T-helper 1 cell treated with Interleukin-12 subunit alpha and Interleukin-12 subunit beta and Interleukin-4 antibody, amounts not matched to agents 30 ng/mL and 1 ng/mL, for 36 hours (primary cell): Measurements from ENCODE around the gene OSBPL3. TPM values are rescaled to one million over a fixed set of nuclear protein-coding genes. Genes with fewer than 3 reads are reported as not detected.

Experiments
- intact Hi-C: fragments of 100-400 bp; cut with micrococcal nuclease; formaldehyde crosslinking; loops from one replicate; pipeline ENCODE4 v1.15.1; 2024
- total RNA-seq: library from RNA; stranded (reverse); gene quantifications from 2 replicates; pipeline ENCODE4 v1.2.3, GENCODE V29; 2022

The OSBPL3 gene
- total RNA-seq, 1 donor from 2014 or later, result 74.0 TPM

DNA sequence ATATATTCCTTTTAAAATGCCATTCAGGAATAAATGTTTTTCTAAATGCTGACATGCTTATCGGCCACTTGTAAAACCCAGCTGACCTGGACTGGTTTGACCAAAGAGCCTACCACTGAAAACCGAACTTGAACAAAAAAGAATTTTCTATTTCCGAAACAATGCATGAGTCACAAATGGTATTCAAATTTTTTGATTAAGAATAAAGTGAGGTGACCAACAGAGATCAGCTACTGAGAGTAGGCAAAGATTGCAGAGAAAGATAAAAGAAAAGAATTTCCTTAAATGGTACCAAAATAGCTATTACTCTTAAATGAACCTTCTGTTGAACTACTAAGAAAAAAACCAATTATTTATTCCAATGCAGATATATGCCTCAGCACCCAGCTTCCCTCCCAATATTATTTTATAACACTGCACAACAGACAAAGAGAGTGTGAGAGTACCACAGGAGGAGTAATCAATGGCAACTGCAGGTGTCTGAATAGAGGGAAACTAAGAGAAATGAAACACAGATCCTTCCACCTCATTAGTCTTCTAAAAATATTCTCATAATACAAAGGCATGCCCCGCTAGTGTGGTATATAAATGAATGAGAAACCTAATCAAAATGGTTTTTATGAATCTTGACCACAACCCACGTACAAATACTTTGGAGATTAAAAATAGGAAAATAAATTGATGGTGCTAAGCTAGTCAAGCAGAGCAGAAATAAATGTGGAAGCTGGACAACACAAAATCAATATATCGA lies 20.1 kb downstream of the OSBPL3 start:
- intact Hi-C loops, result no loop called here

DNA sequence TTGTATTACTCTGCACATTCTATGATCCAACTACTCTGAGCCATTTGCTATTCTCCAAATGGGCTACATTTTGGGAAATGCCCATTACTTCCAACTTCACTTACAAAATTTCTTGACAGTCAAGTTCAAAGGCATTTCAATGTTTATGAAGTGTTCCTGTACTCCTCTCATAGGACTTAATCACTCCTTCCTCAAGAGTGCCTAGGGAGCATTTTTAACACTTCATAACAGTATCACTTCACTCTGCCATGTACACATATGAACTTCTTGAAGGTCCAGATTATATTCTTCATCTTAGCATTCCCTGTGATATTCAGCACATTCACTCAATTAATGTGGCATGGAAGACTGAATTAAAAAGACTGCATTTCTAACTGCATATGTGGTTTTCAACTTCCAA lies 21.6 kb downstream of the OSBPL3 start:
- intact Hi-C loops, result no loop called here

DNA sequence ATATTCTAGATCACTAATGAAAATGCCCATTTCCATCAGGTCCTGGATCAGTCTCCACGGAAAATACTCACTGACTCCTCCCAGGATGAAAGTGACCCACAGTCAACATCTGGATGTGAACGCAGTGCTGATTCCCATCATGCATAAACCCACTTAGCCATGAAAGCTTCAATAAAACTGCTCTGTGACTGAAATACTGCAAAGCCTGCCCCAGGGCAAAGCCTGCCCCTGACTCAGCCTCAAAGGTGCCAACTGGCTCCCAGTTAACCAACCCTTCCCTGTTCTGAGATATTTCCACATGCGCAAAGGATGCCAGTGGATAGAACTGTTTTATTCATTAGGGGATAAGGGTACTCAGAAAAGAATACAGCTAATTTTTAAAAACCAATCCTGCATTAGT lies 24.0 kb downstream of the OSBPL3 start:
- intact Hi-C loops, result no loop called here

DNA sequence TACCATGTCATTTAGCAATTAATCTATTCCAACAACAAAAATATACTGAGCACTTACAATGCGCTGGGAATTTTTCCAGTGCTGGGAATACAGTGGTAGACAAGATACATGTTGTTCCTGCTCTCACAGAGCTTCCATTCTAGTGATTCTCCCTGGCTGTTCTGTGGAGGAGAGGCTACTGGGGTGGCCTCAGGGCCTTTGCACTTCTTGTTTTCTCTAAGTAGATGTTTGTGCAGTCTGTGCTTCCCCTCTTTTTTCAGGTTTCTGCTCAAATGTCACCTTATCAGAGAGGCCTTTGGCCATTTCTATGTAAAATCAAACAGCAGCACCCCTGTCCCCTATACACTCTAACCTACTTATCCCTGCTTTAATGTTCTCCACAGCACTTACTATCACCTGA lies 24.7 kb downstream of the OSBPL3 start:
- intact Hi-C loops, result no loop called here

DNA sequence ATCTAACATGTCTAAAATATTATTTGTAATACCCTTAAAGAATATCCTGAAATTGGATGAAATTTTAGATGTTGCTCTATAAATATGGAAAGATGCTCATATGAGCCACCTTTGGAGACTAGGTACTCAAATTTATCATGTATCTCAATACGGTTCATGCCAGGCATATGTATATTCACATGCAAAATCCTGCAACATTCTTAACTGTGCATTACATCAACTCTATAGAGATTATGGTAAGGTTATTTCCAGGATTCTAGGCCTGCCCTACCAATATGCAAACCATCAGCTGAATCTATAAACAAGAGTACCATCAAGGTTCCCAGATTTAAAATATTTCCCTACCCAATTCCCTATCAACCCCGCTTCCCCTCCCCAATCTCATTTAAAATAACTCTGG lies 27.5 kb downstream of the OSBPL3 start:
- intact Hi-C loops, result no loop called here

DNA sequence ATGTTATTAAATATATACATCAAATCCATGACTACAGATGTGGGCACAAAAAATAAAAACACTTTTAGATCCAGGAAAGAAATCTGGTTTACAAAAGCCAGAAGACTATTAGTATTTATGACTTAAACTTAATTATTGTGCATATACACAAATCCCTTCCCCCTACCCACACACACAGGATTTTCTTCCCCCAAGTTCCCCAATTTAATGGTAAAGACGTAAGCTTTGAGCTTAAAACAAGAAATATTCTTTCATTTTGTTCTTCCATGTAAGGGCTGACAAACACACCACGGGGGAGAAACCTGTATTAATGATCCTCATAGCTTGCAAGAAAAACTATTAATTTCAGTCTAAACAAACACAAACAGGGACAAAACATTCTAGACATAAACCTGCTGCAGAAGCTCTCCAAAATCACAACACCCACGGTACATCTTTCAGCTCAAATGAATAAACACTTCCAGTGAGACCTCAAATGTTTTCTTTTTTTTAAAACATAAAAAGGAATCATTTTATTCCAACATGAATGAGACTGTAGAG lies 28.5 kb downstream of the OSBPL3 start:
- intact Hi-C loops, result no loop called here

DNA sequence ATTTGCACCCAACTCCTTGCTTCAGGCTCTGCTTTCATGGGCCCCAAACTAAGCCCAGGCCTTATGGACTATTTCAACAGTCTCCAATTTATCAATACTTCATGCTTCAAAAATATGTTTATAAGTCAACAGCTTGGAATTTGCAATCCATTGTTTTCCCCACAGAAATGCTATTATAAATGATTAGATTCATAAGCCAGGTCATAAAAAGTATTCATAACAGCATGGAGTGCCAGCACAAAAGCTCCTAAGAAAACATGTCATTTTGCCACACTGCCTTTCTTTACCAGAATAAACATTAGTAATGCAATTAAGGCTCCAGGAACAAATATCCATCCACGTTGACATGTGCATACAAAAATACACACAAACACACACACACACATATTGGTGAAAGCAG lies 30.1 kb downstream of the OSBPL3 start:
- intact Hi-C loops, result no loop called here

DNA sequence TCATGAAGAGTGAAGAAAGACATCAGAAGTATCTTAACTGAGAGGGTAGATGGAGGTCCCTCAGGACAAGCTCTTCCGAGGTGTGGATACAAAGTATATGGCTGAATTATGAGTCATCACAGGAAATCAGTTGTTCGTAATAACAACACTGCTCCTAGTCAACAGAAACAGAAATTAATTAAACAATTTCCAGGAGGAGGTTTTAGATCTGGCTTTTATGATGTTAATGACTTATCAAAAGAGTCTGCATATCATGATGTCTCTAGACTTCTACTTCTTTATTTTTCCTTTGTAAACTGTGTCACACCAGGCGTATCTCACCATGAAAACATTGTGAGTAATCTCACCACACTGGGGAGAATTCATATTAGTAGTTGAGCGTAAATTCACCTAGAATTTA lies 31.2 kb downstream of the OSBPL3 start:
- intact Hi-C loops, result no loop called here

DNA sequence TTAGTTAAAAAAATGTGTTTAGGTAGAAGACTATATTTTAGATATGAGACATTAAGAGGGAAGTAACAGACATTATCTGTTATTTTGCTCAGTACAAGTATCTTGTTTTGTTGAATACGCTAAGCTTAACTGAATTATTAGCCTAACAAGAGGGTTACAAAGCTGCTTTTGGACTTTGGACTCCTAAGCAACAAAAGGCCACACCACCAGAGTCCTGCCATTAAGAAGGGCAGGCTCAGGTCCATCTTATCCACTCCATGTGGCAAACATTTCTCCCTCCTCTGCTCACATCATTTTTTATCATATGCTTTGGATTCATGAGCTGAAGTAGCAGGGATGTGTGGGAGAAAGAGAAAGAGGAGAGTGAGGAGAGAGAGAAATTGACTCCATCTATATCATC lies 33.5 kb downstream of the OSBPL3 start:
- intact Hi-C loops, result no loop called here

DNA sequence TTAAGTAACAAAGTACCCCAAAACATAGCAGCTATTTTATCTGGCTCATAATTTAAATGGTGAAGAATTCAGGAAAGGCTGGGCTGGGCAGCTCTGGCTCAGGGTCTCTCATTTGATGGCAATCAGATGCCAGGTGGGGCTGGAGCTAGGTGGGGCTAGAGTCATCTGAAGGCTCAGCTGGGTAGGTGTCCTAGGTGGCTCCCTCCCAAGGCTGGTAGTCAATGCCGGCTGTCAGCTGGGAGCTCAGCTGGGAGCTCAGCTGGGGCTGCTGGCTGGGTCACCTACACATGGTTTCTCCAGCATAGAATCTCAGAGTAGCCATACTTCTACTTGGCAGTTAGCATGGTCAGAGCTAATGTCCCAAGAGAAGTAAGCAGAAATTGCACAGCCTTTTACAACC lies 34.1 kb downstream of the OSBPL3 start:
- intact Hi-C loops, result no loop called here

DNA sequence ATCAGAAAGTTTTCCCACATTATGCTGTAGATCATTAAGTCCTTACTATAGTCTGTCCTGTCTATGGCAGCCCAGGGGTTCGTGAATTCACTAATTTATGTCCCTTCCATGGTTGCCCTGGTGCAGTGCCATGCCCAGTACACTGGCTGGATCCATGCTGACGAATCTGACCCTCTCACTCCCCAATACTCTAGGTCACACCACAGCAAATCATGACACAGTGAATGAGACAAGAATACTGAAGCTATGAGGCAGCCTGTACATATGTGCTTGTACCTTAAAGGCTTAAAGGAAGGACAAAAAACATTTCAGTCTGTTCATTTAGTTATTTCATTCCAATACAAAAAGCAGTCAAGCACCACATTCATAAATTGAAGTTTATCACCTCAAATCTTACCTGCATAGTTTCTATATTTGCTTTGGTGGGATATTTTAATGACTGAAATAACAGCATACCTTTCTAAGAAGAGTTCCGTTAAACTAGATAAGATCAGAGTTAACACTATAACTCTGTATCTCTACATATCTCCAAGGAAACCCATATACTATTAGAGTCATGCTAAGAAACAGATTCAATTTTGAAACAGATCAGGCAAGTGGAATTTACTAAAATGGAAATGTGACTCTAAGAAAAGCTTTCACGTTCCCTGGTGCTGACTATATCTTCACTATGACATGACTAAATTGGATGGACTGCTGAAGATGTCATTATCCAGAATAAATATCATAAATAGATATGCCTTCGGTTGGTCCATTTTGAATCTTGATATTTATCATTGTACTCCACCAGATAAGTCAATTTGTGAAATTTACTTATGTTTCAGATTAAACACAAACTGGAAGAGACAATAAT lies 36.7 kb downstream of the OSBPL3 start:
- intact Hi-C loops, result no loop called here

DNA sequence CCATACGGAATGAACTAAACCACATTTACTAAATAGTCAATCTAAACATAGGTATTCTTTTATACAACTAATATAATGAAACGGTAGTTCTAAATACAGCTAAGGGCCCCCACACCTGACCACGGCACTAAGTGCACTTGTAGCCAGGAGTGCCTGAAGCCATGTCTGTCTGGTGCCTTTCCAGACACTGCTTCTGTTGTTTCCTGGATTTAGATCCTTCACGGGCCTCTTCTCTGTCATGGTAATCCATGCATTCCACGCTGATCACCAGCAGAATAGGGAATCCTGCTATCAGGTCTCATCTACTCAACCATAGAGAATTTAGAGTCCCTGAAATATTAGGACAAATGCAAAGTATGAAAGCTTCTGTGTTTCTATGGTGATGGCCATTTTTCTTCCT lies 37.8 kb downstream of the OSBPL3 start:
- intact Hi-C loops, result no loop called here

DNA sequence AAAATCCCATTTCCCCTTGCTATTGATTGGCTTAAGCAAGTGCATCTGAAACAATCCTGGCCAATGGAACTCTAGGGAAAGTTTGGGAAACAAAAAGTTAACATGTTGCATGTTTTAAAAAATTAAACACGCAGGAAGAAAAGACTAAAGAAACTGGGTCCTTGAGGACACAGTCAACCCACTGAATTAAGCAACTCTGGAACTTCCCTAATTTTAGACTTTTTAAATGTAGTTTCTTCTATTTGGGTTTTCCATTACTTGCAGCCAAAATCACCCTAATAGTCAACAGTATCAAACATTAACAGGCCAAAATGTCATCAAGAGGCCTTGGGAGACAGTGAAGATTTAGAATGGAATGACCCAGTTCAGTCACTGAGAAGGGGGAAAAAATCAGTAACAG lies 40.6 kb downstream of the OSBPL3 start:
- intact Hi-C loops, result no loop called here

DNA sequence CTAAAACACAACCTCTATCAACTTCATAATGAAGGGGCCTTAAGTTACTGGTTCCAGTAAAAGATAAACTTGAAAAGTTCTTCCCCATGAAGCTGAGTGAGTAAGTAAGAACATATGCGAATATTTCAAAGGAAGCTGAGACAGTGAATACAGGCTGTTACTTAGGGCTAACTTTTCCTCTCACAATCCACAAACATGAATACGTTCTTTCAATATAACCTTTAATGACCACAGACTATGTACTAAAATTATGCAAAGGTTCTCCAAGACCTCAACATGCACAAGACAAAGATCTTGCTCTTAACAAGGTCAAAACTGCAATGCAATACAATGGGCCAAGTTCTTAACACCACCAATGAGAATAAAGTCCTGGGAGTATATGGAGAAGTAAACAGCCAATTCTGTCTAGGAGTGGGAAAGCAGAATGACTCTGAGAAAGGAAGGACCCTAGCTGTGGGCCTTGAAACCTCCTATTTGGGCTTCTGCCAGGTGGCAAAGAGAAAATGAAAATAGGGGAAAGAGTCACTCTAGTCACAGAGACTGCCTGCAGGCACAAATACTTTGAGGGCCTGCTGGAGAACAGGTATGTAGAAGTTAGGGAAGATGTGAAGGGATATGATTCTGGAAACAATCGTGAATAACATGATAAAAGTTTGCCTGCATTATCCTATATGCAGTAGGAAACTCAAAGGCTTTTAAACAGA lies 43.7 kb downstream of the OSBPL3 start:
- intact Hi-C loops, result no loop called here

DNA sequence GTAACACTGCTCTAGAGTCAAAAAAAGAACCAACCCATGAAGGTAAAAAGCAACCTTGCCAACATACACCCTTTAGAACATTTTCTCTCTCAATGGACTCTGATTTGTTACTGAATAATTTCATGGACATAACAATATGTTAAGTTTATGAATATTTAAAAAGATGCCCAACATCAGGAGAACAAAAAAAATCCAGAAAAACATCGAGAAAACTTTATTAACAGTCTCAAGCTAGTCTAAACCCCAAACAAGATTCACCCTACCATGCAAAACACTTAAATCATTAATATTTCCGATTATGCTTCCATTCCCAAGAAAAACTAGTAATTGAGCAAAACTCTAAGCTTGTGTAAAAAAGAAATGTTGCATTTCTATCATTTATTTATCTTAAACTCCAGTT lies 46.7 kb downstream of the OSBPL3 start:
- intact Hi-C loops, result no loop called here

DNA sequence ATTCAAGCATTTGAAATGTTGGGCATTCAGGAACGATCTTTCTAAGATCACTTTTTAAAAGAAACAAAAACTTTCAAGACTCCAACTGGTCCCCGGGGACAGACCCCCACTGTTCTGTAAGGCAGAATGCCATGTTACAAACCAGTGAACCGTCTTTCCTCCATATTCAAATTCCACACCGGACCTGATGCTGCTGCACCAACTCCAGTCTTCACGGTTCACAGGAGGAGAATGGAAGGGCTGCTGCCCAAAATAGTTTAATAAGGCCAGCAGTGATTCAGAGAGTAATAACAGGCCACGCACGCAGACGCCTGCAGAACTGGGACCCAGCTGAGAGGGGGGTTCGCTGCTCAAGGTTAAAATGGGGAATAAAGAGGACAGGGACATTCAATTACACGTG lies 47.2 kb downstream of the OSBPL3 start:
- intact Hi-C loops, result no loop called here

DNA sequence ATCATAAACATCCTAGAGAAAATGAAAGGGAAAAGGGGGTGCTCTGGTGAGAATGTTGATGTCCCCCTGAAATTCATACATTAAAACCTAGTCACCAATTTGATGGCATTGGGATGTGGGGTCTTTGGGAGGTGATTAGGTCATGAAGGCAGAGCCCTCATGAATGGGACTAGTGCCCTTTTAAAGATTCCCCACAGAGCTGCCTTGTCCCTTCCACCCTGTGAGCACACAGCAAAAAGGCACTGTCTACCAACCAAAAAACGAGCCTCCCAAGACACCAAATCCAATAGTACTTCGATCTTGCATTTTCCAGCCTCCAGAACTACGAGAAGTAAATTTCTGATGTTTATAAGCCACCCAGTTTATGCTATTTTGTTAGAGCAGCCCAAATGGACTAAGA lies 47.6 kb downstream of the OSBPL3 start:
- intact Hi-C loops, result no loop called here

DNA sequence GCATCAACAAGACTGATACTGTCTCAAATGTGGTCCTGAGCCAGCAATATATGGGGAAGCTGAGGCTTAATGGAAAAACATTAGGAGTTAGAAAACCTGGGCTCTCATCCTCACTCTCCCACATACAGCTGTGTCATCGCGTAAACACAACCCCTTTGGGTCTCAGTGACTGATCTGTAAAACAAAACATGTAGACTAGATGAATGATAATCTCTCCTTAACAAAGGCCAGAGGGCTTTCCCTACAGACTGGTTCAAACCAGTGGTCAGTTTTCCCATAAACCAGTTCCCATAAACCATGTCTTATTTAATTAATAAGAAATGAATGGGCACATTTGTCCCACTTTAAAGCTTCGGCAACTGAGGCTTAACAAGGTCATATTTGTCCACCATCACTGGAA lies 48.1 kb downstream of the OSBPL3 start:
- intact Hi-C loops, result no loop called here

DNA sequence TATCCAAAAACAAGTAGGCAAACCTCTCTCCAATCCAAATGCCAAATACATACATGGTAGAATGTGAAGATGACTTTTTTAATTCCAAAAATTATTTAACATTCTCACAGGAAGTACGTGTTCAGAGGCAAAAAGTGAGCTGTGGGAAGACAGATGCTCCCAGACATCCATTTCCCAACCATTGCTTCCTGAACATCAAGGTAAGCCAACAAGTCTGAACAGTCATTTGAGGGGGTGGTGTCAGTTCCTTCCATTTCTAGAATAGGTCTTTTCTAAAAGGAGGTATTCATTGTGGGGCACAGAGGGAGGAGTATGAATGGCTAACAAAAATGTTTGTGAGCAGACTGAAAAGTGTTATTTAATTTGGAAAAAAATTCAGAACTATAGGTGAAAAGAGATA lies 49.1 kb downstream of the OSBPL3 start:
- intact Hi-C loops, result no loop called here

DNA sequence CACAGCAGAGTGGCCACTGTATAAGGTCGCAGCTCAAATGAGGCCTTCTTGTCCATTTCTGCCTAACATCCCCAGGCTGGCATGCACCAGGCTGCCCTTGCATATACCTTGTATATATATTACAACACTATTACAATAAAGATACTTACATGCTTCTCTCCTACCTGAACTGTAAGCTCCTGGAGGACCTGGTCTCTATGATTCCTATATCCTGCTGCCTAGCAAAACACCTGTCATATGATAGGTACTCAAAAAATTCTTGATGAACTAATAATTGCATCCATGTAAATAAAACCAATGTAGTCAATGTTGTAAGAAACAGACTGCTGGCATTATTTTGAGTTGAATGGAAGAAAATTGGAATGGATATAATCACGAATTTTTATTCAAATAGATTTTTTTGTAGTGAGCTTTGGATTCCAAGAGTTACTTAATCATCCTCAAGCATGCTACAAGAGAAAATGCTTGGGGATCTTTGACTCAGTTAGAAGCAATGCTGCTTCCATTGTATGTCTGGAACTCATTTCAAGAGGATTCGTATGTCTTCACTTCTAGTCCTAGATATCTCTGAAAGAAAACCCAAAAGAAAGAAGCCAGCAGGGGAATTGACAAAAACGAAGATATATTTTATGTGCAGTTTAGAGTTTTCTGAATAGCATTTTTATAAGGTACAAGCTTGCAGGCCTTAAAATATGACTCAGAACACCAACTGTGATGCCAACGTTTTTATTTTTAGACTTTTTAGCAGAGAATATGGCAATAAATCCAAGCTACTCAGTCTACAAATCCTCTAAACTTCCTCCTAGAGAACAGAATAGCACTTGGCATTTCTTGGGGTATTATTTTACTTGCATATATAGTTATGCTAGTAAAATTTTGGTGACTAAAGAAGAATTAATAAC lies 53.1 kb downstream of the OSBPL3 start:
- intact Hi-C loops, result no loop called here

DNA sequence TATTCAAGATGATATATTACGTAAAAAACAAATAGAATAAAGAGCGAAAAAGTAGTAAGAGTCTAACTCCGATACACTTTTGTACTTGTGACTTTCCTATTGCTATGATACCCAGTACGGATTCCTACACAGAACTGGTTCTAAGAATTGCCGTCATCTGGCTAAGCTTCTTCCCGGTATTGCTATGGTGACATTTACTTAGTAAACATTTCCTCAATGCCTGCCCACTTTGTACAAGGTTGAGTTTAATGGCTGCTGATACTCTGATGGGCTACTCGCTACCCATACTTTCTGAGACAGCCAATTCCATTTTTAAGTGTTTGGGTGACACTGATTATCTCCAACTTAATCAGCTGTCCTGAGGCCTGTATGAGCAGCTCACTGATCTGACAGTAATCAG lies 55.6 kb downstream of the OSBPL3 start:
- intact Hi-C loops, result no loop called here
